ENCODE data around the gene SNRPA1. TPM values are rescaled to one million over a fixed set of nuclear protein-coding genes. Genes with fewer than 3 reads are reported as not detected.

The SNRPA1 gene
- total RNA-seq, 1 experiment from 2014 or later, result 151 TPM

DNA sequence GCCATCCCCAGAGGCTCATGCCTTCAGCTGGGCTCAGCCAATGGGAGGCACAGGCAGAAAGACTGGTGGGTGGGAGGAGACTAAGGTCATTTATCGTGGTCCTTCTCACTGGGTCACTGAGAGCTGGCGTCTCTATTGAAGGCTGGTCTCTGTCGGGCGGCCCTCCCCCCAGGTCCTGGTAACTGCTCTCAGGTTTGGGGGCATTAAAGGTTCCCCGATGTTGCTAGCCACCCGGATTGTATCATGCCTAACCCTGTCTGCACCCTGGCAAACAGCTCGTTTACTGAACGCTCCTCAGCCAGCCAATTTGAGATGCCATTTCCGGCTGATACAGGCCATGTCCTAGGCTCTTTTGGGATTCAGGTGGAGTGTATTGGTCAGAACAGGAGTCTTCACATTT, 28.3 kb downstream of the SNRPA1 start:
- peaks cover 18% of the 10 kb centered on the region for H3K36me3 ChIP-seq
- no peak overlapping the region for H3K4me3 ChIP-seq
- peaks cover 8% of the 10 kb centered on the region for H3K4me1 ChIP-seq
- H3K27me3 ChIP-seq, result no peaks in the 10 kb centered on the region
- no peak overlapping the region for H3K27ac ChIP-seq
- DNase-seq, result no peak
- H3K9me3 ChIP-seq (replicated peaks), result no peaks in the 10 kb centered on the region

GRCh38 chr15:101266034-101266433, 29.0 kb downstream of the SNRPA1 start:
- H3K4me3 ChIP-seq, result no peak overlapping the region
- peaks cover 11% of the 10 kb centered on the region for H3K36me3 ChIP-seq
- H3K27ac ChIP-seq, result no peak overlapping the region
- no peaks in the 10 kb centered on the region for H3K27me3 ChIP-seq
- no peaks in the 10 kb centered on the region for H3K9me3 ChIP-seq (replicated peaks)
- DNase-seq, result peak; percentile 56 to 69
- peaks cover 8% of the 10 kb centered on the region for H3K4me1 ChIP-seq

DNA sequence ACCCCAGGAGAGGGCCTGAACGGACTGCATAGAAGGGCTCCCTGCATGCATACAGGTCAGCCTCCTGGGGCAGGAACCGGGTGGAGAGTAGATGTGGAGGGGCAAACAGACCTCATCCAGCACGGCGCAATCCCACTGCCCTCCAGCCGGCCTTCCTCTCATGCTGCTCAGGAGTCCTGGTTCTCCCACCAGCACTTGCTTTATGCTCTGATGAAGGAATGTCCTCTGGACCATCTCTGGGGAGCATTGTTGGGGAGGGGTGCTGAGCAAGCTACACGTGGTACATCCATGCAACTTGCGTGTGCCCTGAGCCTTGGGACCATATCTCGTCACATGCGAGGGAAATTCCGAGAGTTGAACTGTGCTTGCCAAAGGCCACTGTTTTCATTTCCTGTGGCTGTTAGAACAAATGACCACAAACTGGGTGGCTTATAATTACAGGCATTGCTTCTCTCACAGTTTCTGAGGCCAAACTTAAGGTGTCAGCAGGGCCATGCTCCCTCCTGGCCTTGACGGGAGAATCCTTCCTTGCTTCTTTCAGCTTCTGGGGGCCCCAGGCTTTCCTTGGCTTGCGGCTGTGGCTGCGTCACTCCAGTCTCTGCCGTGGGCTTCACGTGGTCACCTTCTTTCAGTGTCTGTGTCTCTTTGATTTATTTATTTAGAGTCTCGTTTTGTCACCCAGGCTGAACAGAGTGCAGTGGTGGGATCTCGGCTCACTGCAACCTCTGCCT, 30.0 kb downstream of the SNRPA1 start:
- H3K4me1 ChIP-seq, result peaks cover 8% of the 10 kb centered on the region
- DNase-seq, result no peak
- H3K27me3 ChIP-seq, result no peaks in the 10 kb centered on the region
- H3K9me3 ChIP-seq (replicated peaks), result no peaks in the 10 kb centered on the region
- H3K36me3 ChIP-seq, result peaks cover 2% of the 10 kb centered on the region; the same call in 1 of the 2 replicates
- no peak overlapping the region for H3K27ac ChIP-seq
- H3K4me3 ChIP-seq, result no peak overlapping the region

DNA sequence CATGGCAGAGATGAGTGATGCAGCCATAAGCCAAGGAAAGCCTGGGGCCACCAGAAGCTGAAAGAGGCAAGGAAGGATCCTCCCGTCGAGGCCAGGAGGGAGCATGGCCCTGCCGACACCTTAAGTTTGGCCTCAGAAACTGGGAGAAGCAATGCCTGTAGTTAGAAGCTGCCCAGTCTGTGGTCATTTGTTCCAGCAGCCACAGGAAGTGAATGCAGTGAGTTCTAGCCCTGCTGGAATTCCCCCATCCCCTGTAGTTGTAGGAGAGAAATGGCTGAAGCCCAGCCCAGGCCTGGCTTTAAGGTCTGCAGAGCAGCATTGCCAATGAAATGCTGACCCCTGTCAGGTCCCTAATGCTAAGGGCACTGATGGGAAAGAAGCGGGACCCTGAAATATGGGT, 31.0 kb downstream of the SNRPA1 start:
- H3K27me3 ChIP-seq, result no peaks in the 10 kb centered on the region
- no peak overlapping the region for H3K27ac ChIP-seq
- no peak for DNase-seq
- no peak overlapping the region for H3K4me3 ChIP-seq
- no peaks in the 10 kb centered on the region for H3K36me3 ChIP-seq
- peaks cover 8% of the 10 kb centered on the region for H3K4me1 ChIP-seq
- no peaks in the 10 kb centered on the region for H3K9me3 ChIP-seq (replicated peaks)

- Histone ChIP-seq H3K27ac (no peak overlapping the region), H3K9me3 (replicated peaks) (no peaks in the 10 kb centered on the region), H3K36me3 (no peaks in the 10 kb centered on the region), H3K4me3 (no peak overlapping the region), H3K4me1 (peaks cover 8% of the 10 kb centered on the region), H3K27me3 (no peaks in the 10 kb centered on the region)
- no peak for DNase-seq
These were observed 32.5 kb downstream of the SNRPA1 start for GRCh38 chr15:101262551-101262950.

DNA sequence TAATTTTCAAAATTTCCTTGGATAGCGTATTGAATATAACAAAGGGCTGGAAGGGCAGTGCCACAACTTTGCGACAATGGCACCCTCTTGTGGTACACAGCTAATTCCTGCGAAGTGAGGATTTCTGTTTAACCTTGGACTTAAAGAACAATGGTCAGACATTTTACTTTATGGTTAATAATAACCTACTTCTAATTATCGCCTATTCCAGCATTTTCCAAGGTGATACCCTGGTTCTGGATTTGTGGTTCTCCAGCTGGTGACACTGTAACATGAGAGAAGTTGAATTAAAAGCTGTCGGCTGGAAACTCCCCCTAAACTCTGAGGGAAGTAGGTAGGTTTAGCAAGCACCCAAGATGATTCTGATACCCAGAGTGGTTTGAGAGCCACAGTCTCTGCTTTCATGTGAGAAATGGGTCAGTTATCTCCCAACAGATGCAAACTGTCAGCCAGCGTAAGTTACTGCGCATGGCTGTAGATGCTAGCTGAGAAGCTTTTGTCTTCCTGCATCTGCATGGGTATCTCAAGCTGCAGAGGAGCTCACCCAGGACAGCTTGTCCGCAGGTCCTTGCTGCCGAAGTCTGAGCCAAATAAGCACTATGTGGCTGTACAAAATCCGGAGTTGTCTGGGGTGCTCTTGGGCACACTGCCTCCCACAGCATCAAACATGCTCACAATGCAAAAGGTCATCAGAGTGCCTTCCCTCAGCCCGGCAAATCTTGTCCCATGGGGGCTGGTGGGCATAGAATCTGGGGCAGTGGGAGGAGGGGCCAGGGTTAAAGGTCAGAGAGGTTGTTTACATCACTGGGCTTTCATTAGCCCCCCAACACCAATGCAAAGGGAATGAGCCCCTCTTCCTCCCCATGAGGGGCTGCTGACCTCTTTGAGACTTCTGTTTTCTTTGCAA, 36.6 kb downstream of the SNRPA1 start:
- DNase-seq, result peak; percentile 61 to 87
- Histone ChIP-seq H3K4me3 (peak overlapping the region; percentile 4; the same call in 1 of the 2 replicates), H3K4me1 (peaks cover 8% of the 10 kb centered on the region), H3K27me3 (no peaks in the 10 kb centered on the region), H3K36me3 (no peaks in the 10 kb centered on the region), H3K27ac (no peak overlapping the region), H3K9me3 (replicated peaks) (no peaks in the 10 kb centered on the region)

DNA sequence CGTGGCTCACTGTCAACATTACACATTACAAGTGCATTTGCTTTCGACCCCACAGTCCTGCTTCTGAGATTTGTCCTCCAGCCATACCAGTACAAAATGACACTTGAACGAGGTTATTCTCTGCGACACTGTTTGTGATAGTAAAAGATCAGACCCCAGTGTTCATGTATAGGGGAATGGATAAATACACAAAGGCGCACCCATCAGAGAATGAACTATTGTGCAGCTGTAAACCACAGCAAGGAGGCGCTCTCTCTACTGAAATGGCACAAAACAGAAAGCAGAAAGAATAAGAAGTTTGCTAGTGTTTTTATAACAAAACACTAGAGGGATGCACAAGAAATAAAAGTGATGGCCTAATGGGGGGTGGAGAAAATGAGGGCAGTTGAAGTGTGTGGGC, 38.3 kb downstream of the SNRPA1 start:
- H3K36me3 ChIP-seq, result no peaks in the 10 kb centered on the region
- H3K9me3 ChIP-seq (replicated peaks), result no peaks in the 10 kb centered on the region
- no peaks in the 10 kb centered on the region for H3K27me3 ChIP-seq
- H3K4me1 ChIP-seq, result peaks cover 12% of the 10 kb centered on the region
- no peak overlapping the region for H3K27ac ChIP-seq
- no peak for DNase-seq
- H3K4me3 ChIP-seq, result no peak overlapping the region

DNA sequence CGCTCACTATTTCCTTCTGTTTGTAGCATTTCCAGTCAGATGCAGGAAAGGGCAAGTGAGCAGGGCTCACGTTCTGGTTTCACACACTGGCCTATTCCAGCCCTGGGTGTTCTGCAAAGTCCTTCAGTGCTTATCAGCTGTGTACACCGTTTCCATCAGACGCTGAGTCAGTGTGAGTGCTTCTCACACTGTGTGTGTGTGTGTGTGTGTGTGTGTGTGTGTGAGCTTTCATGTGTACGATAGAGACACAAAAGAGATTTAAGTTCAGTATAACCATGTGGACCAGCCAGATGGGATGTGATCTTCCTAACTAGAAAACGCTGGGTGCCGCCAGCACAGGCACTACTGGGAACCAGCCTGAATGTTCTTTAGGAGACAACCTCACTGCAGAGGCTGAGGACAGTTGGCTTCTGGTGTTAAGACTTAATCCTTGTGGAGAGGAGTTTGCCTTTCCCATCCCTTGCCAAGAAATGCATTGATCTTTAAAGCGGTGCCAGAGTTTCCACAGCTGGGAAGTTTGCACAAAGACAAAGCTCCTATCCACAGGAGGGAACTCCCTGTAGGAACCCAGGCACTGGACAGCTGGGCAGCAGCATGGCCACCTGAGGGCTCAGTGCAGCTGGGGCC, 39.3 kb downstream of the SNRPA1 start:
- Histone ChIP-seq H3K4me3 (no peak overlapping the region), H3K4me1 (peaks cover 12% of the 10 kb centered on the region), H3K9me3 (replicated peaks) (no peaks in the 10 kb centered on the region), H3K36me3 (no peaks in the 10 kb centered on the region), H3K27me3 (no peaks in the 10 kb centered on the region), H3K27ac (no peak overlapping the region)
- DNase-seq, result peak in 1 of 2 experiments; percentile 65

DNA sequence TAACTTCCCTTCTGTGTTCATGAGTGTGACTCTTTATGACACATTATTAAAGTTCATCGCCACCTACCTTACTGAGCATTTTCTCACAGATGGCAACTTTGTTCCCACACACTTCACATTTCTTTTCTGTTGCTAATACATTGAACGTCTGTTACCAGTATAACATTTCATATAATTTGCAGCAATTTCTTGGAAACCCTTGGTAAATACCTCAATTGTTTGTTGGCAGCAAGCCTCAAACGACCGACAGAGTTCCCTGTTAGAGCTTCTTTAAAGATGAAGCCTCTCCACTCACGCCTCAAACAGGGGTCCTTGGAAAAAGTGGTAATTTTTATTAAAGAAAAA, 40.0 kb downstream of the SNRPA1 start:
- Histone ChIP-seq H3K4me1 (peaks cover 12% of the 10 kb centered on the region), H3K27ac (no peak overlapping the region)

GRCh38 chr15:101254157-101255050, 40.6 kb downstream of the SNRPA1 start:
- H3K36me3 ChIP-seq, result no peaks in the 10 kb centered on the region

More for the DNA sequence above, 40.0 kb downstream of the SNRPA1 start:
- DNase-seq, result no peak
- Histone ChIP-seq H3K9me3 (replicated peaks) (no peaks in the 10 kb centered on the region), H3K27me3 (no peaks in the 10 kb centered on the region), H3K36me3 (no peaks in the 10 kb centered on the region), H3K4me3 (no peak overlapping the region)

DNA sequence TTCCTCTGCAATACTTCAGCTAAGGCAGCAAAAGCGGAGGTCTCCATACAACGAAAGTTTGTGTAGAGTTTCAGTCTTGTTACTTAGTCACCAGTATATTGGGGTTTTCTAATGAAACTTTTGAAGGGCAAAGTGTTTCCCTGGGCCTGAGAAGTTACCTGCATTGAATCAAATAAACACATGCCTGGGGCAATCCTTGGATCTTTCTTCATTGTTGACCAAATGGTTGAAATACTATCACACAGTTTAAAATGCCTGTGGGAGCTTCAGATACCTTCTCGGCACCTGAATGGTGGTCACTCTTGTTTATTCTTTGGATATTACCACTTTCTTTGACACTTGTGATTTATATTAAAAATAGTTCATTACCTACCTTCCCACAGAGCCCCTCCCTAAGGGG, 42.2 kb downstream of the SNRPA1 start:
- peak overlapping the region; percentile 81 for H3K4me3 ChIP-seq
- no peaks in the 10 kb centered on the region for H3K27me3 ChIP-seq
- peaks cover 5% of the 10 kb centered on the region for H3K36me3 ChIP-seq
- peak overlapping the region; percentile 76 for H3K27ac ChIP-seq
- no peaks in the 10 kb centered on the region for H3K9me3 ChIP-seq (replicated peaks)
- H3K4me1 ChIP-seq, result peaks cover 17% of the 10 kb centered on the region
- no peak for DNase-seq

More at GRCh38 chr15:101254157-101255050, 40.6 kb downstream of the SNRPA1 start:
- Histone ChIP-seq H3K4me3 (no peak overlapping the region), H3K27ac (no peak overlapping the region), H3K27me3 (no peaks in the 10 kb centered on the region), H3K9me3 (replicated peaks) (no peaks in the 10 kb centered on the region), H3K4me1 (peaks cover 15% of the 10 kb centered on the region)
- no peak for DNase-seq

DNA sequence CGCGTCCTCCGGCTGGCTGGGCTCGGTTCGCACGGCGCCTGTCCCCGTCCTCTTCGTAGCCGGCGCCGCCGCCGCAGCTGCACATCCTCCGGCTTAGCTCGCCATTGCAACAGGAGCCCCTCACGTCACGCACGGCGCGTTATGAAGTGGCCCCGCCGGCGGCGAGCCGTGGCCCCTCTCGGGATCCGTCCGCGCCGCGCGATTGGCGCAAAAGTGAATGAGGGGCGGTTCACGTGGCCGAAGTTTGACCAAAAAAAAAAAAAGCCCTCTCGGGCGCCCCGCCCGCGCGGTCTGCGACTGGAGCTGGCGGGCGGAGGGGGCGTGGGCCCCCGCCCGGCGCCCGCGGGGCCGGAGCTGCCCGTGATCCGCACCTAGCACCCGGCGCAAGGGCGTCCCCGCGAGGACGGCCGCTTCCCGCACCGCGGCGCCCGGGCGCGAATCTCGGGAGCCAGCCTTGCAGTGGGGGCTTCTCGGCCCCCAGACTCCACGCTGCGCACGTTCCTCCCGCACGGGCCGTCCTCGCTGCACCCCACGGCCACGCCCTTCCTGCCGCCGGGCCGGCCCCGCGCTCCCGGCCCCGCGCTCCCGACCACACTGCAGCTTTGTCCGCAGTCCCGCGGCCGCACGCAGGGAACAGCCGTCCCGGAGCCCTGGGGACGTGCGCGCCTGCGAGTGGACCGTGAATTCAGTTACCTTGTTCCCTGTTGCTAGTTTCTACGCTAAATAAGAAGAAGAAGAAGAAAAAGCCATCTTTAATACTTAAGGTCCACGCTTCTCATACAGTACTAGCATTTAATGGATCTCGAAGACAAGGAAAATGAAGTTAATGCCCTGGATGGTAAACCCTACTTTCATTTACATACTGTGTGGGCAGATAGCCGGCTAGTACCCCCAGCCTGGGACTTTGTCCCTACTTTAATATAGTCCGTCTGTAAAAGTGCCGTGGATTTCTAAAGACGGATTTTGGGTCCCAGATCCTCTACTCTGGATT, 42.9 kb downstream of the SNRPA1 start, which contains the start of gene CHSY1:
CHSY1 (minus strand) TSS at position 219 of the 991 bp plus-strand sequence. CDS start 592 bp downstream, outside the sequence.
- Histone ChIP-seq H3K4me3 (peak within 1 kb of the TSS; percentile 88), H3K4me1 (peaks cover 17% of the 10 kb centered on the region), H3K36me3 (peaks cover 8% of the 10 kb centered on the region), H3K9me3 (replicated peaks) (no peaks in the 10 kb centered on the region), H3K27ac (peak within 1 kb of the TSS; percentile 85), H3K27me3 (no peaks in the 10 kb centered on the region)
- DNase-seq, result peak; percentile 92 to 95
